Measurements from ENCODE around the gene PALM3.

The PALM3 gene

DNA sequence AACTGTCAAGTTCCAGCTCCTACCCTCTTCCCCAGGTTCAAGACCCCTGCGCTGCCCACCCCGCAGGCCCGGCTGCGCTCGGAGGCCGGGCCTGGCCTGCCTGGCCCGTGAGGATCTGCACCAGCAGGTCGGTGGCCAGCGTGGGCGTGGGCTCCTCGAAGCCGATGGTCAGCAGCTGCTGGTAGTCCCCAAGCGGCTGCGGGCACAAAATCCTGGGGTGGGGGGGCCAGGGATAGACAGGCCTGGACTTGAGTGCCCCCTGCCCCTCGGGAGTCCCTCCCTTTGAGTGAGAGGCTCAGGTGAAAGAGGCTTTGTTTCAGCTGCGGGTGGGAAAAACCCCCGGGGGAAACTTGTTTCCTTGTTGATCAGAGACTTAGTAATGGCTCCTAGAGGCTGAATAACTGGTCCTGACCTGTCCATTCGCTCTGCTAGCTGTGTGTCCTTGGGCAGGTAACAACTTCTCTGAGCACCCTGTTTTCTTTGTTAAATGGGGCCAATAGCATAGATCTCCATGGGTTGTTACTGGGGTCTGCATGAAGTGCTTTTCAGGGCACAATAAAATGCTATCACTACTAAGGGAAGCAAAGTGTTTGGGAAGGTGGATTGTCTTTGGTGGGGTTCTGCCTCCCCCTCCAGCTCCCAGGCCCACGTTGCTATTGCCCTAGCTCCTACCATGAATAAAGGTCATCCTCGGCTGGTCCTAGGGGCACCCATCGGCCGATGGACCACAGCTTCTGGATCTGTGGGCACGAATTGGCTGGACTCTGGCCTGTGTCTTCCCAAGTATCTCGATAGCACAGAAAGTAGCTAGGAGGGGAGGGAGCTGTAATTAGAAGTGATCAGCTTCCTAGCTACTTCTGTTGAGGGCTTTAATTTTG, 20.2 kb upstream of the PALM3 start:
- peak overlapping the region; percentile 62 for H3K4me3 ChIP-seq (ENCODE audit: low read depth, low read length)
- TF ChIP-seq CTCF (IDR thresholded peaks at IDR 0.05; ENCODE audit: low read depth, low read length) = no peak
- in situ Hi-C loops (cut with HindIII; ENCODE audit: low sequenced_read_pairs) = loop anchor here (25.0 kb wide), 1 partner anchor 195 kb away; the partner anchor contains the start of gene NANOS3
- DNase-seq (ENCODE audit: low read depth, low spot score) = no peak

GRCh38 chr19:14080887-14081796, 19.3 kb upstream of the PALM3 start:
- no peak for TF ChIP-seq CTCF (IDR thresholded peaks at IDR 0.05; ENCODE audit: low read depth, low read length)
- in situ Hi-C loops (cut with HindIII; ENCODE audit: low sequenced_read_pairs) = loop anchor here (25.0 kb wide), 1 partner anchor 194 kb away; the partner anchor contains the start of gene NANOS3
- DNase-seq (ENCODE audit: low read depth, low spot score) = peak; percentile 99
- peak overlapping the region; percentile 62 for H3K4me3 ChIP-seq (ENCODE audit: low read depth, low read length)

DNA sequence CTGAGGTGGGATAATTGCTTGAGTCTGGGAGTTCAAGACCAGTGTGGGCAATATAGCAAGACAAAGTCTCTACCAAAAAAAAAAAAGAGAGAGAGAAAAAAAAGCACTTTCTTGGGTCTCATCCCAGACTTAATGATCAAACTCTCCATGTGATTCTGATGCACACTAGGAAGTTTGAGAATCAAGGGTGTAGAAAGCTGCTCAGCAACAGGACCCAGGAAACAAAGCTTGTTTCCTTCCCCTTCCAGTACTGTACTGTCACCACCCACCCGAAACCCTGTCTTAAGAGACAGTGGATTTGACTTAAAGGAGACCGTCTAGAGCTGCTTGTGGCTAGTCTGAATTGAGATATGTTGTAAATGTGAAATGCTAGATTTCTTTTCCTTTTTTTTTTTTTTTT, 16.5 kb upstream of the PALM3 start:
- in situ Hi-C loops (cut with HindIII; ENCODE audit: low sequenced_read_pairs) = loop anchor here (25.0 kb wide), 1 partner anchor 191 kb away; the partner anchor contains the start of gene NANOS3
- TF ChIP-seq CTCF (IDR thresholded peaks at IDR 0.05; ENCODE audit: low read depth, low read length) = no peak
- no peak for DNase-seq (ENCODE audit: low read depth, low spot score)
- no peak overlapping the region for H3K4me3 ChIP-seq (ENCODE audit: low read depth, low read length)

DNA sequence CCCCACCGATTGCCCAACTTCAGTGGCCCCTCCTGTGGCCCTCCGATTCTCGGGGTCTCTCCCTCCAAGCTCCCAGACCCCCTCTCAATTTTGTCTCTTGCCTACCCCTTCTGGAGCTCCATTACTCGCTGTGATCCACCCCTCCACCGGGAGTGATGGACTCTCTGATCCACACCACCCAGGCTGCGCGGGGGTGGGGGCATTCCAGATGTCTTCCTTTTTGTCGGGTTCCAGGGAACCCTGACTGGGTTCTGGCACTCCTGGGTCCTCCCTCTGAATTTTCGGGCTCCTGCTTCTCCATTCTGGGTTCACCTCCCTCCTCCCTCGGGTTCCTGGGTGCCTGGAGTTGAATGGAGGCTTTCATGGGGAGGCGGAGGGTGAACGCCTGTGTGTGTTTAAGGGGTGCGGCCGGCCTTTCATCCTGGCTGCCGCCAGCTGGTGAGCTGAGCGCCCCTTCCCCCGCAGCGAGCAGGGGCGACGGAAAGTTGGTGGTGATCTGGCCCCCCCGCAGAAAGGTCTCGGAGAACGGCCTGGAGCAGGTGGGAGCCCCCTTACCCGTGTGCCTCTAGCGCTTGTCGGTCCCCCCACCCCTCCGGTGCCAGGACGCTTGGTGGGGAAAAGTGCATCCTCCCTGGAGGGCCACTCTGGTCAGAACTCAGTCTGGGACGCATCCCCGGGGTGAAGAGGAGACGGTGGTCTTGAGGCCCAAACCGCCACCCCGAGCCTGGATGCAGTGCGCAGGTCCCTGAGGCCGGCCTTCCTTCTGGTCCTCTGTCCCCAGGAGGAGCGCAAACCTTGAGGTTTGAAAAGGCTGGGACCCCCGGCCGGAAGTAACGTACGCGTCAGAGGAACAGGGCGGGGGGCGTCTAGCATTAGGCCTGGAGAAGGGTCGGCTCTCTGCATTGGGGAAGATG, 12.3 kb upstream of the PALM3 start:
- TF ChIP-seq CTCF (IDR thresholded peaks at IDR 0.05; ENCODE audit: low read depth, low read length) = no peak
- no peak for DNase-seq (ENCODE audit: low read depth, low spot score)
- H3K4me3 ChIP-seq (ENCODE audit: low read depth, low read length) = peak overlapping the region; percentile 54

GRCh38 chr19:14073261-14073924, 11.5 kb upstream of the PALM3 start:
- H3K4me3 ChIP-seq (ENCODE audit: low read depth, low read length) = peak overlapping the region; percentile 54
- TF ChIP-seq CTCF (IDR thresholded peaks at IDR 0.05; ENCODE audit: low read depth, low read length) = peak; percentile 29
- in situ Hi-C loops (cut with HindIII; ENCODE audit: low sequenced_read_pairs) = no loop called here
- peak; percentile 76 for DNase-seq (ENCODE audit: low read depth, low spot score)

More for the DNA sequence above, 12.3 kb upstream of the PALM3 start:
- in situ Hi-C loops (cut with HindIII; ENCODE audit: low sequenced_read_pairs) = no loop called here
